Measurements from ENCODE around the gene APOB.

APOB gene

GRCh38 chr2:21008014-21008789 is 35.7 kb downstream of the APOB start:
- no peak for TF ChIP-seq CTCF (IDR thresholded peaks at IDR 0.05; ENCODE audit: extremely low read depth, missing control alignments)
- no peak for DNase-seq (ENCODE audit: low spot score)

- no peak for TF ChIP-seq CTCF (IDR thresholded peaks at IDR 0.05; ENCODE audit: extremely low read depth, missing control alignments)
- no peak for DNase-seq (ENCODE audit: low spot score)
Observed at GRCh38 chr2:21007129-21008013, 36.5 kb downstream of the APOB start.

GRCh38 chr2:21006423-21007128 is 37.3 kb downstream of the APOB start:
- no peak for TF ChIP-seq CTCF (IDR thresholded peaks at IDR 0.05; ENCODE audit: extremely low read depth, missing control alignments)
- no peak for DNase-seq (ENCODE audit: low spot score)

GRCh38 chr2:21005700-21006422 is 38.0 kb downstream of the APOB start:
- TF ChIP-seq CTCF (IDR thresholded peaks at IDR 0.05; ENCODE audit: extremely low read depth, missing control alignments), result no peak
- no peak for DNase-seq (ENCODE audit: low spot score)

- TF ChIP-seq CTCF (IDR thresholded peaks at IDR 0.05; ENCODE audit: extremely low read depth, missing control alignments), result no peak
- DNase-seq (ENCODE audit: low spot score), result no peak
Observed at GRCh38 chr2:21005111-21005699, 38.7 kb downstream of the APOB start.

- DNase-seq (ENCODE audit: low spot score), result no peak
- TF ChIP-seq CTCF (IDR thresholded peaks at IDR 0.05; ENCODE audit: extremely low read depth, missing control alignments), result no peak
Observed at GRCh38 chr2:21004181-21004572, 39.7 kb downstream of the APOB start.
